Measurements from ENCODE around the gene LDLRAD4.

Gene LDLRAD4

GRCh38 chr18:13500227-13500865, 281.8 kb downstream of the LDLRAD4 start:
- no peak overlapping the region for H3K4me3 ChIP-seq (ENCODE audit: low read length)
- peak; percentile 54 for DNase-seq (ENCODE audit: low read depth, low spot score)

DNA sequence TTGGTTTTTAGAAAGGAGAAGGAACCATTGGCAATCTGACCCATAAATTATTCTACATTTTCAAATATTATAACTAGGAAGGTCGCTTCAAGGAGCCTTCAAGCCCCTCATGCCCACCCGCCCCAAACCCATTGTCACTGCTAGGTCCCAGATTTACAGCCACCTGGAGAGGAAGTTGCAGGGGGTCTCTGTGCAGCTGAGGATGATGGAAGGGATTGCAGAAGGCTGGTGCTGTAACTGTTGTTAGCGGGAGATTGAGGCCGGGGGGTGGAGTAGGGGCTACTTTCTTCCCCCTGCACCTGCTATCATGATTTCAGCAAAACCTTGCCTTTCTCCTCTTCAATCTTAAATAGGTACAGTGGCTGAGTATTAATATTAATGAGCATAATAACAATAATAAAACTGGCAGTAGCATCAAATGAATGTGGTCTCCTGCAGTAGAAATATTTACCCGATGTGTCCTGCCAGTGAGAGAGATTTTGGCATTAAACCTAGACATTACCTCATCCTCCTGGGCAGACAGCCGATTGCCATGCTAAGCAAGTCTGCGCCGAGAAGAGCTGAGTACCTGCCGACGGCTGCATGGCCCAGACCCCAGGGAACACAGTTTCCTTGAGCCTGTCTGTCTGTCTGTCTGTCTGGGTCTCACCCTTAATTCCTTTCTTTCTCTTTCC, 282.4 kb downstream of the LDLRAD4 start:
- Histone ChIP-seq H3K36me3 (ENCODE audit: control insufficient read depth, insufficient read depth, low read length) (no peaks in the 10 kb centered on the region), H3K4me3 (ENCODE audit: low read length) (no peak overlapping the region), H3K9me3 (ENCODE audit: control insufficient read depth, insufficient read depth, low read length) (no peaks in the 10 kb centered on the region), H3K27ac (ENCODE audit: low read length) (no peak overlapping the region), H3K4me1 (ENCODE audit: control insufficient read depth, insufficient read depth, low read length) (peaks cover 3% of the 10 kb centered on the region; the same call in 1 of the 2 replicates), H3K27me3 (ENCODE audit: control insufficient read depth, insufficient read depth, low read length) (no peaks in the 10 kb centered on the region)
- no peak for DNase-seq (ENCODE audit: low read depth, low spot score)
- no CpG with 5 or more reads among the region's 10 CpGs for WGBS (ENCODE audit: insufficient coverage, insufficient read length)

More at GRCh38 chr18:13500227-13500865, 281.8 kb downstream of the LDLRAD4 start:
- no peaks in the 10 kb centered on the region for H3K36me3 ChIP-seq (ENCODE audit: control insufficient read depth, insufficient read depth, low read length)
- peaks cover 3% of the 10 kb centered on the region; the same call in 1 of the 2 replicates for H3K4me1 ChIP-seq (ENCODE audit: control insufficient read depth, insufficient read depth, low read length)
- no peaks in the 10 kb centered on the region for H3K27me3 ChIP-seq (ENCODE audit: control insufficient read depth, insufficient read depth, low read length)
- H3K9me3 ChIP-seq (ENCODE audit: control insufficient read depth, insufficient read depth, low read length), result no peaks in the 10 kb centered on the region
- no peak overlapping the region for H3K27ac ChIP-seq (ENCODE audit: low read length)
- no CpG with 5 or more reads among the region's 23 CpGs for WGBS (ENCODE audit: insufficient coverage, insufficient read length)

DNA sequence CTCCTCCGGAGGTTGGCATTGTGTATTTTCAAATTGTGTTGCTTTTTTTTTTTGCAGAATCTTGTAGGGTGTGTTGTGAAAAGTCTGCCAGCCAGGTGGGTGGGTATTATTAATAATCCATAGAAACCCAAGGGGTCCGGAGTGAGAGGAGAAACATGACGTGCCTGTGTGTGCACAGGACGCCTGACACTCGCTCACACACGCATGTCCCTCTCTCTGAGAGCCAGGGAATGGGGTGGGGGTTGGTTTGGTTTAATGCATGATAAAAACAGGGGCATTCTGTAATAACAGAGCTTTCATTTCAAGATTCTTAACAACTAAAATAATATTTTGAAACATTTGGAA, 283.0 kb downstream of the LDLRAD4 start:
- H3K36me3 ChIP-seq (ENCODE audit: control insufficient read depth, insufficient read depth, low read length), result no peaks in the 10 kb centered on the region
- no CpG with 5 or more reads among the region's 6 CpGs for WGBS (ENCODE audit: insufficient coverage, insufficient read length)
- no peak for DNase-seq (ENCODE audit: low read depth, low spot score)
- H3K4me3 ChIP-seq (ENCODE audit: low read length), result no peak overlapping the region
- no peak overlapping the region for H3K27ac ChIP-seq (ENCODE audit: low read length)
- H3K9me3 ChIP-seq (ENCODE audit: control insufficient read depth, insufficient read depth, low read length), result no peaks in the 10 kb centered on the region
- peaks cover 3% of the 10 kb centered on the region; the same call in 1 of the 2 replicates for H3K4me1 ChIP-seq (ENCODE audit: control insufficient read depth, insufficient read depth, low read length)
- H3K27me3 ChIP-seq (ENCODE audit: control insufficient read depth, insufficient read depth, low read length), result no peaks in the 10 kb centered on the region

DNA sequence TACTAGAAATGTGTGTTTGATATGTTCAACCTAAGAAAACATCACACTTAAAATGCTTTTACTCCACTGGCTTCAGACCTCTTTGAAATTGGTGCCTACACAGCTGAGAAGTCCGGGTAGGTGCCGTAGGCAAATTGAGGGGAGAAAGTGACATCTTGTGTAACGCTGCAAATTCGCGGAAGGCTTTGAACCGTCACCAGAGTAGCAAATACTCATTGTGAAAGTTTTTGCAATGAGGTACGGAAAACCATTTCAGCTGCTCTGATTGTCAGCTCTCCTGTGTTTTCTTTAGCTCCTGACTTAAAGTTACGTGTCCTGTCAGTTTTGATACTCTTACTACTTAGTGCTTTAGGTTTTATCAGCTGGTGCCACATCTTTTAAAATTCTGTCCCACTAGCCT, 283.3 kb downstream of the LDLRAD4 start:
- DNase-seq (ENCODE audit: low read depth, low spot score), result no peak
- Histone ChIP-seq H3K36me3 (ENCODE audit: control insufficient read depth, insufficient read depth, low read length) (no peaks in the 10 kb centered on the region), H3K9me3 (ENCODE audit: control insufficient read depth, insufficient read depth, low read length) (no peaks in the 10 kb centered on the region), H3K27me3 (ENCODE audit: control insufficient read depth, insufficient read depth, low read length) (no peaks in the 10 kb centered on the region), H3K4me3 (ENCODE audit: low read length) (no peak overlapping the region), H3K4me1 (ENCODE audit: control insufficient read depth, insufficient read depth, low read length) (peaks cover 3% of the 10 kb centered on the region; the same call in 1 of the 2 replicates), H3K27ac (ENCODE audit: low read length) (no peak overlapping the region)
- WGBS (ENCODE audit: insufficient coverage, insufficient read length), result no CpG with 5 or more reads among the region's 8 CpGs

GRCh38 chr18:13502585-13502984, 284.0 kb downstream of the LDLRAD4 start:
- H3K9me3 ChIP-seq (ENCODE audit: control insufficient read depth, insufficient read depth, low read length), result no peaks in the 10 kb centered on the region
- H3K36me3 ChIP-seq (ENCODE audit: control insufficient read depth, insufficient read depth, low read length), result no peaks in the 10 kb centered on the region
- H3K27me3 ChIP-seq (ENCODE audit: control insufficient read depth, insufficient read depth, low read length), result no peaks in the 10 kb centered on the region
- H3K27ac ChIP-seq (ENCODE audit: low read length), result no peak overlapping the region
- no CpG with 5 or more reads among the region's 8 CpGs for WGBS (ENCODE audit: insufficient coverage, insufficient read length)
- no peak overlapping the region for H3K4me3 ChIP-seq (ENCODE audit: low read length)
- DNase-seq (ENCODE audit: low read depth, low spot score), result no peak
- H3K4me1 ChIP-seq (ENCODE audit: control insufficient read depth, insufficient read depth, low read length), result peaks cover 3% of the 10 kb centered on the region; the same call in 1 of the 2 replicates

- Histone ChIP-seq H3K27me3 (ENCODE audit: control insufficient read depth, insufficient read depth, low read length) (no peaks in the 10 kb centered on the region), H3K27ac (ENCODE audit: low read length) (no peak overlapping the region), H3K9me3 (ENCODE audit: control insufficient read depth, insufficient read depth, low read length) (no peaks in the 10 kb centered on the region), H3K36me3 (ENCODE audit: control insufficient read depth, insufficient read depth, low read length) (no peaks in the 10 kb centered on the region), H3K4me3 (ENCODE audit: low read length) (no peak overlapping the region), H3K4me1 (ENCODE audit: control insufficient read depth, insufficient read depth, low read length) (peaks cover 3% of the 10 kb centered on the region; the same call in 1 of the 2 replicates)
- no peak for DNase-seq (ENCODE audit: low read depth, low spot score)
- no CpG with 5 or more reads among the region's 6 CpGs for WGBS (ENCODE audit: insufficient coverage, insufficient read length)
Measured at GRCh38 chr18:13503836-13504235, 285.3 kb downstream of the LDLRAD4 start.

DNA sequence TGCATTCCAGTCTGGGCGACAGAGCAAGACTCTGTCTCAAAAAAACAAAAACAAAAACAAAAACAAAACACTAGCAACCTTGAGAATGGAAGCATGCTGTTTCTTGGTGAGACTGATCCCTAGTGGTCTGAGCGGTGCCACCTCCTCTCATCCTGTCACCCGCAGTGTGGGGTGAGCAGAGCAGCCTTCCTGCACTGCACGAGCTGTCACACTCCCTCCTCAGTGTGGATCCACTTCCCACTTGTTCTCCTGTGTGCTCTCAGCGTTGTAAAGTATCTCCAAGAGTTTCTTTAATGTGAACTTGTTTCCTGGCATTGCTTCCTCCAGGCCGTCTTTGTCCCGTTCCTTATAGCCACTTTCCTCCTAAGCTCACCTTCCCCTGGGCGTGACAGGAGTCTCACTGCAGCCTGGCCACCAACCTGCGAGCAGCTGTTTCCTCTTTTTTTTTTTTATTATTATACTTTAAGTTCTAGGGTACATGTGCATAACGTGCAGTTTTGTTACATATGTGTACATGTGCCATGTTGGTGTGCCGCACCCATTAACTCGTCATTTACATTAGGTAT, 287.3 kb downstream of the LDLRAD4 start:
- Histone ChIP-seq H3K4me1 (ENCODE audit: control insufficient read depth, insufficient read depth, low read length) (peaks cover 1% of the 10 kb centered on the region; the same call in 1 of the 2 replicates), H3K27me3 (ENCODE audit: control insufficient read depth, insufficient read depth, low read length) (no peaks in the 10 kb centered on the region), H3K36me3 (ENCODE audit: control insufficient read depth, insufficient read depth, low read length) (no peaks in the 10 kb centered on the region), H3K27ac (ENCODE audit: low read length) (no peak overlapping the region), H3K4me3 (ENCODE audit: low read length) (no peak overlapping the region), H3K9me3 (ENCODE audit: control insufficient read depth, insufficient read depth, low read length) (no peaks in the 10 kb centered on the region)
- DNase-seq (ENCODE audit: low read depth, low spot score), result no peak
- WGBS (ENCODE audit: insufficient coverage, insufficient read length), result no CpG with 5 or more reads among the region's 12 CpGs

- no peak for DNase-seq (ENCODE audit: low read depth, low spot score)
- H3K27ac ChIP-seq (ENCODE audit: low read length), result no peak overlapping the region
- H3K36me3 ChIP-seq (ENCODE audit: control insufficient read depth, insufficient read depth, low read length), result no peaks in the 10 kb centered on the region
- H3K9me3 ChIP-seq (ENCODE audit: control insufficient read depth, insufficient read depth, low read length), result no peaks in the 10 kb centered on the region
- H3K27me3 ChIP-seq (ENCODE audit: control insufficient read depth, insufficient read depth, low read length), result no peaks in the 10 kb centered on the region
- no peak overlapping the region for H3K4me3 ChIP-seq (ENCODE audit: low read length)
- no peaks in the 10 kb centered on the region for H3K4me1 ChIP-seq (ENCODE audit: control insufficient read depth, insufficient read depth, low read length)
- no CpG with 5 or more reads among the region's 2 CpGs for WGBS (ENCODE audit: insufficient coverage, insufficient read length)
Measured at GRCh38 chr18:13510594-13510993, 292.0 kb downstream of the LDLRAD4 start.

DNA sequence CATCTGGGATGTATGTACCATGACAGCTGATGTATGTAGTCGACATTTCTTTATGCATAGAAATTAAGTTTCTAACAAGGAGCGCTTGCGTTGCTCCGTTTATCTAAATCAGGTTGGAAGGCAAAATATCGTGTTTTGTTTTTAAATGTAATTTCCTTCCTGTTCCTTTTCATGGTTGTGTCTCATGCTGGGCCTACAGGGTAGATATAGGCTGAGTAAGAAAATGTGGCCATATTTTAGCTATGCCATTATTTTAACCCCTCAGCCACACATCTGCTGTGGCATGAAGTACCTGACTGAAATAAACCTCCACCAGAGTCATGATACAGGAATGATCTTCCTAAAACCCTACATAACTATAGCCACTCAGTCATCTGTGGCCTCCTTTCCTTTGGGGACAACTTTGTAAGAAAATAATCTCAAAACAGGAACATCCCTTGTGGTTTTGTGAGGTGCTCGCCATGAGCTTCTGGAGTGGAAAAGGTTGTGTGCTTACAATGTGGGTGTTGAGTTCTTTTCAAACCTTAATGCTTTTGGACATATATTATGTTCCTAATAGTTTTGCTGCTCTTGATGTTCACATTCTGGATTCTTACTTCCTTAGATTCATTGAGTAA, 293.5 kb downstream of the LDLRAD4 start:
- no peaks in the 10 kb centered on the region for H3K36me3 ChIP-seq (ENCODE audit: control insufficient read depth, insufficient read depth, low read length)
- H3K4me3 ChIP-seq (ENCODE audit: low read length), result no peak overlapping the region
- H3K9me3 ChIP-seq (ENCODE audit: control insufficient read depth, insufficient read depth, low read length), result no peaks in the 10 kb centered on the region
- no peak for DNase-seq (ENCODE audit: low read depth, low spot score)
- WGBS (ENCODE audit: insufficient coverage, insufficient read length), result no CpG with 5 or more reads among the region's 6 CpGs
- H3K27ac ChIP-seq (ENCODE audit: low read length), result no peak overlapping the region
- no peaks in the 10 kb centered on the region for H3K4me1 ChIP-seq (ENCODE audit: control insufficient read depth, insufficient read depth, low read length)
- no peaks in the 10 kb centered on the region for H3K27me3 ChIP-seq (ENCODE audit: control insufficient read depth, insufficient read depth, low read length)

DNA sequence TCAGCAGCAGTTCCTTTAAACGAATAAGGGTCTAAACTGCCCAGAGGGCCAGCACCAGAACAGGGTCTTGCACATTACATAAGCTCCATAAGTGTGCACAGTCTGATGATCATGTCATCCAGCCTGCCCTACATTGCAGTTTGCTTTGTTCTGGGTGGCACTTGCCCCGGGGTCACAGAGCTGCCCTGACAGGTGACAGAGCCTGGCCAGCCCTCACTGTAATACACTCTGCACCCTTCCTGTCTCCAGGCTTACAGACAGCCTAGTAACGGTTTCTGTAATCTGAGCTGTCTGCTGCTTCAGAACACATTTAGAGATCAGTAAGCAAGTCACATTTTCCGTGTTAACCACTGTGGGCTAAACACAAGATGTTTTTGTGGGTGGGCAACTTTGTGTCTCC, 294.5 kb downstream of the LDLRAD4 start:
- no CpG with 5 or more reads among the region's 4 CpGs for WGBS (ENCODE audit: insufficient coverage, insufficient read length)
- Histone ChIP-seq H3K4me1 (ENCODE audit: control insufficient read depth, insufficient read depth, low read length) (no peaks in the 10 kb centered on the region), H3K36me3 (ENCODE audit: control insufficient read depth, insufficient read depth, low read length) (no peaks in the 10 kb centered on the region), H3K4me3 (ENCODE audit: low read length) (no peak overlapping the region), H3K27ac (ENCODE audit: low read length) (no peak overlapping the region), H3K27me3 (ENCODE audit: control insufficient read depth, insufficient read depth, low read length) (no peaks in the 10 kb centered on the region), H3K9me3 (ENCODE audit: control insufficient read depth, insufficient read depth, low read length) (no peaks in the 10 kb centered on the region)
- DNase-seq (ENCODE audit: low read depth, low spot score), result no peak
